HG02763 (cell line): ENCODE results near the gene CNTF.
"Not testable (repeated sequence)": the region's sequence is repeated elsewhere in the genome, so short reads cannot be mapped to it uniquely, and the experiment has no call there.

Experiments
- ATAC-seq: cut with Tn5 transposase; IDR thresholded peaks from one replicate; pipeline ENCODE4 v1.9.1; 2021; ENCODE audit warnings: mild to moderate bottlenecking, moderate library complexity; ENCODE audit not compliant: unreplicated experiment

Gene CNTF

GRCh38 chr11:58622344-58622743 lies at the start of gene CNTF:
TSS of gene CNTF (plus strand) at chr11:58622665. CDS start at chr11:58622753, 88 bp downstream.
- ATAC-seq: no peak

GRCh38 chr11:58572906-58573305 lies 49.6 kb upstream of the CNTF start:
- not testable (repeated sequence) for ATAC-seq

GRCh38 chr11:58573451-58574104 lies 48.9 kb upstream of the CNTF start:
- no peak for ATAC-seq

- ATAC-seq: no peak
Measured at GRCh38 chr11:58574881-58575280, 47.6 kb upstream of the CNTF start.

GRCh38 chr11:58575377-58576020 lies 47.0 kb upstream of the CNTF start, which contains the start of gene LPXN:
TSS of gene LPXN (minus strand) at chr11:58575856. CDS start at chr11:58575772, 84 bp downstream.
- ATAC-seq: no peak

GRCh38 chr11:58576887-58577471 lies 45.5 kb upstream of the CNTF start:
- ATAC-seq: no peak

GRCh38 chr11:58577555-58578135 lies 44.8 kb upstream of the CNTF start:
- peak; percentile 50 for ATAC-seq

GRCh38 chr11:58578136-58578634 lies 44.3 kb upstream of the CNTF start:
- no peak for ATAC-seq

- peak; percentile 36 for ATAC-seq
Measured at GRCh38 chr11:58578635-58579191, 43.8 kb upstream of the CNTF start, which contains the start of gene ZFP91. TSS of gene ZFP91 (plus strand) at chr11:58579063. CDS start at chr11:58579282, 219 bp downstream.

GRCh38 chr11:58579192-58580129 lies 43.0 kb upstream of the CNTF start:
- peak; percentile 37 for ATAC-seq

- no peak for ATAC-seq
Measured at GRCh38 chr11:58580311-58580710, 42.2 kb upstream of the CNTF start.

GRCh38 chr11:58582437-58582836 lies 40.0 kb upstream of the CNTF start:
- ATAC-seq: no peak

GRCh38 chr11:58586998-58587397 lies 35.5 kb upstream of the CNTF start:
- ATAC-seq: no peak

- no peak for ATAC-seq
Measured at GRCh38 chr11:58591659-58592058, 30.8 kb upstream of the CNTF start.

- ATAC-seq: no peak
Measured at GRCh38 chr11:58592760-58593472, 29.5 kb upstream of the CNTF start.

- ATAC-seq: no peak
Measured at GRCh38 chr11:58594826-58595225, 27.6 kb upstream of the CNTF start.

- ATAC-seq: no peak
Measured at GRCh38 chr11:58596621-58597020, 25.8 kb upstream of the CNTF start.

- no peak for ATAC-seq
Measured at GRCh38 chr11:58597486-58598144, 24.9 kb upstream of the CNTF start.

GRCh38 chr11:58600510-58600909 lies 22.0 kb upstream of the CNTF start:
- ATAC-seq: no peak
